NB4 (cell line): ENCODE measurements around the gene GPR101.
"Not testable (repeated sequence)": the region's sequence is repeated elsewhere in the genome, so short reads cannot be mapped to it uniquely, and the experiment has no call there.

Source experiments
- MYC ChIP-seq: IDR thresholded peaks from 2 replicates; pipeline ENCODE4 v1.6.1; 2011; ENCODE audit warnings: low read depth, low read length
- POLR2A ChIP-seq: IDR thresholded peaks from 2 replicates; pipeline ENCODE4 v1.6.1; 2011; ENCODE audit warnings: mild to moderate bottlenecking; ENCODE audit not compliant: insufficient read length; ENCODE audit errors: extremely low read depth
- TF ChIP-seq, protein P1 (sequence below): IDR thresholded peaks from one replicate; pipeline ENCODE4 v1.5.1; 2012; ENCODE audit warnings: low read depth, low read length
- TF ChIP-seq, protein P2 (sequence below): IDR thresholded peaks from 2 replicates; pipeline ENCODE4 v1.6.1; 2011; ENCODE audit warnings: low read depth, low read length

DNA sequence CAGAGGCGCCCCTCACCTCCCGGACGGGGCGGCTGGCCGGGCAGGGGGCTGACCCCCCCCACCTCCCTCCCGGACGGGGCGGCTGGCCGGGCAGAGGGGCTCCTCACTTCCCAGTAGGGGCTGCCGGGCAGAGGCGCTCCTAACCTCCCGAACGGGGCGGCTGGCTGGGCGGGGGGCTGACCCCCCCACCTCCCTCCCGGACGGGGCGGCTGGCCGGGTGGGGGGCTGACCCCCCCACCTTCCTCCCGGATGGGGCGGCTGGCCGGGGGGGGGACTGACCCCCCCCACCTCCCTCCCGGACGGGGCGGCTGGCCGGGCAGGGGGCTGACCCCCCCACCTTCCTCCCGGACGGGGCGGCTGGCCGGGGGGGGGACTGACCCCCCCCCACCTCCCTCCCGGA, 33.6 kb downstream of the GPR101 start:
- TF ChIP-seq, protein P1, sequence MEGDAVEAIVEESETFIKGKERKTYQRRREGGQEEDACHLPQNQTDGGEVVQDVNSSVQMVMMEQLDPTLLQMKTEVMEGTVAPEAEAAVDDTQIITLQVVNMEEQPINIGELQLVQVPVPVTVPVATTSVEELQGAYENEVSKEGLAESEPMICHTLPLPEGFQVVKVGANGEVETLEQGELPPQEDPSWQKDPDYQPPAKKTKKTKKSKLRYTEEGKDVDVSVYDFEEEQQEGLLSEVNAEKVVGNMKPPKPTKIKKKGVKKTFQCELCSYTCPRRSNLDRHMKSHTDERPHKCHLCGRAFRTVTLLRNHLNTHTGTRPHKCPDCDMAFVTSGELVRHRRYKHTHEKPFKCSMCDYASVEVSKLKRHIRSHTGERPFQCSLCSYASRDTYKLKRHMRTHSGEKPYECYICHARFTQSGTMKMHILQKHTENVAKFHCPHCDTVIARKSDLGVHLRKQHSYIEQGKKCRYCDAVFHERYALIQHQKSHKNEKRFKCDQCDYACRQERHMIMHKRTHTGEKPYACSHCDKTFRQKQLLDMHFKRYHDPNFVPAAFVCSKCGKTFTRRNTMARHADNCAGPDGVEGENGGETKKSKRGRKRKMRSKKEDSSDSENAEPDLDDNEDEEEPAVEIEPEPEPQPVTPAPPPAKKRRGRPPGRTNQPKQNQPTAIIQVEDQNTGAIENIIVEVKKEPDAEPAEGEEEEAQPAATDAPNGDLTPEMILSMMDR = not testable (repeated sequence)
- not testable (repeated sequence) for TF ChIP-seq POLR2A, MYC
- TF ChIP-seq, protein P2, sequence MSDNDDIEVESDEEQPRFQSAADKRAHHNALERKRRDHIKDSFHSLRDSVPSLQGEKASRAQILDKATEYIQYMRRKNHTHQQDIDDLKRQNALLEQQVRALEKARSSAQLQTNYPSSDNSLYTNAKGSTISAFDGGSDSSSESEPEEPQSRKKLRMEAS = not testable (repeated sequence)
